Measurements from ENCODE around the gene SLC30A1.
"Not testable (repeated sequence)": the region's sequence is repeated elsewhere in the genome, so short reads cannot be mapped to it uniquely, and the experiment has no call there.

The SLC30A1 gene, protein sequence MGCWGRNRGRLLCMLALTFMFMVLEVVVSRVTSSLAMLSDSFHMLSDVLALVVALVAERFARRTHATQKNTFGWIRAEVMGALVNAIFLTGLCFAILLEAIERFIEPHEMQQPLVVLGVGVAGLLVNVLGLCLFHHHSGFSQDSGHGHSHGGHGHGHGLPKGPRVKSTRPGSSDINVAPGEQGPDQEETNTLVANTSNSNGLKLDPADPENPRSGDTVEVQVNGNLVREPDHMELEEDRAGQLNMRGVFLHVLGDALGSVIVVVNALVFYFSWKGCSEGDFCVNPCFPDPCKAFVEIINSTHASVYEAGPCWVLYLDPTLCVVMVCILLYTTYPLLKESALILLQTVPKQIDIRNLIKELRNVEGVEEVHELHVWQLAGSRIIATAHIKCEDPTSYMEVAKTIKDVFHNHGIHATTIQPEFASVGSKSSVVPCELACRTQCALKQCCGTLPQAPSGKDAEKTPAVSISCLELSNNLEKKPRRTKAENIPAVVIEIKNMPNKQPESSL

DNA sequence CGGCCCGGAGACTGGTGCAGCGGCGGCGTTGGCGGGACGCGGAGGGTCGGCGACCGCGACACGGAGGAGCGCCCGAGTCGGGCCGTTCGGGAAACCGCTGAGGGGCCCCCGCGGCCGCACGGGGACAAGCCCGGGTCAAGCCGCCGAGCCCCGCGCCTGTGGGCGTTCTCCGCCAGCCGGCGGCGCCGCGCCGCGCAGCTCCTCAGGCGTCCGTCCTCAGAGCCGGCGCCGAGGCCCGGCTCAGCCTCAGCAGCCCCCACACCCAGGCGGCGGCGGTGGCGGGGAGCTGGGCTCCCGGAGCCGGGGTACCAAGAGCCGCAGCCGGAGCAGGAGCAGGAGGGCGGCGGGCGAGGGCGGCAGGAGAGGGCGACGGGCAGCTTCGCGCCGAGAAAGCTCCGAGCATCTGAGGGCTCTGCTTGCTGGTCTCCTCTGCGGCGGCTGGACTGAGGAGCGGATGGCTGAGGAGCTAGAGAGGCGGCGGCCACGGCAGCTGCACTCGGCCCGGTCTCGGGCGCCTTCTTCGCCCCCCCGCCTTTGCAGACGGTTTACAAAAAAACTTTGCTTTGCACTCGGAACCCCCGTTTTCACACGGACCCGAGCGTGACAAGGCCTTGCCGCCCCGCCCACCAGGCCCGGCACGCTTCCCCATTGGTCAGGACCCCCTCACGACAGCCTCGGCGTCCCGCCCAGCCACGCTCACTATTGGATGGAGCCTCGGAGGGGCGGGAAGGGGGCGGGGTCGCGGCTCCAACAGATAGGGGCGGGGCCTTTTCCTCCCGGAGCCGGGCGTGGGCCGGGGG is at the start of gene SLC30A1:
TSS of gene SLC30A1 (minus strand) at position 522 of the 800 bp plus-strand sequence. CDS start 549 bp downstream, outside the sequence.
- DNase-seq = peak; percentile 99

DNA sequence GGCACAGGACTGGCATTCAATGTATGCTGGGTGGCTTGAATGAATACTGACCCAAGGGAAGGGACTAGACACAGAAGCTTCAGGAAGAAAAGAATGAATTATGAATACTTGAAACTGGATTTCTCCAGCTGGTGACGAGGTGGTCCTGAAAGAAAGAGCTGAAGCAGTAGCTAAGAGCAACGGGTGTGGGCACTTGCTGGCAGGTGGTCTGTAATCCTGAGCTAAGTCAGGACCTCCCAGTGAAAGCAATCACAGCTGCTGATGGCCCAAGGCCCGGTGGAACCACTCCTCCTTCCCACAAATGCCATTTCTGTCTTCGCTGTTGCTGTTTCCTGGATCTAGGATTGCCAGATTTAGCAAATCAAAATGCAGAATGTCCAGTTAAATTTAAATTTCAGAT is 49.5 kb upstream of the SLC30A1 start:
- DNase-seq = no peak

DNA sequence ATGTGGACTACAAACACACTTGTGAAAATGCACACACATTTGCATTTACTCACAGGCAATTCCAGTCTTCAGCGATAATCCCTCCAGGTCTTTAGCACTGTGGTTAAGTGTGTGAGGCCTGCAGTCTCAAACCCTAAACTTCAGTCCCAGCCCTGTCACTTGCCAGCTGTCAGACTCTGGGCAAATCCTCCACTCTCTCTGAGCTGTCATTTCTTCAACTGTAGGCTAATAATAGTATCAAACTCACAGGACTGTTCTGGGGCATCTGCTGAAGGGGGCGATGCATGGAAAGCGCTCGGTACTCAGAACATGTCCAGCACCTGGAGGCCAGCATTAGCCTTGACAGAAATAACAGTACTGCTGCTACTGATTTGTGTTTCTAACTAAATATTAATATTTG is 48.3 kb upstream of the SLC30A1 start:
- no peak for DNase-seq

DNA sequence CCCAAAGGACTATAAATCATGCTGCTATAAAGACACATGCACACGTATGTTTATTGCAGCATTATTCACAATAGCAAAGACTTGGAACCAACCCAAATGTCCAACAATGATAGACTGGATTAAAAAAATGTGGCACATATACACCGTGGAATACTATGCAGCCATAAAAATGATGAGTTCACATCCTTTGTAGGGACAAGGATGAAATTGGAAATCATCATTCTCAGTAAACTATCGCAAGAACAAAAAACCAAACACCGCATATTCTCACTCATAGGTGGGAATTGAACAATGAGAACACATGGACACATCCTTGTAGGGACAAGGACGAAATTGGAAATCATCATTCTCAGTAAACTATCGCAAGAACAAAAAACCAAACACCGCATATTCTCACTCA is 46.9 kb upstream of the SLC30A1 start:
- DNase-seq = not testable (repeated sequence)

DNA sequence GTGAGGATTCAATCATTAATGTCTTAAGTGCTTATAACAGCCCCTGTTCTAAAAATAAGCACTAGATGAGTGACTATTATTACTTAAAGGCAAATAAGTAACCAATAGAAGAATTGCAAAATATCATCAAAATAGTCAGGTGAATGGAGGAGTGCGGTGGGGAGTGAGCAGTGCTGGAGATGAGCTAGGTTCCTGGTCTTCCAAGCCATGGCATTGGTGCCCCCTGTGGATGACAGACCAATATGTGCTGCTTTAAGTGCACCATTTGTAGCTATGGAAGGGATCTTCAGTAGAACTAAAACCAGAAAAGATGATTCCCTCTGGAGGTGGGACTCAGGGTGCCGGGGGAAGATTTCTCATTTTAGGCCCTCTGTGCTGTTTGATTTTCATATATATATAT is 46.1 kb upstream of the SLC30A1 start:
- no peak for DNase-seq

DNA sequence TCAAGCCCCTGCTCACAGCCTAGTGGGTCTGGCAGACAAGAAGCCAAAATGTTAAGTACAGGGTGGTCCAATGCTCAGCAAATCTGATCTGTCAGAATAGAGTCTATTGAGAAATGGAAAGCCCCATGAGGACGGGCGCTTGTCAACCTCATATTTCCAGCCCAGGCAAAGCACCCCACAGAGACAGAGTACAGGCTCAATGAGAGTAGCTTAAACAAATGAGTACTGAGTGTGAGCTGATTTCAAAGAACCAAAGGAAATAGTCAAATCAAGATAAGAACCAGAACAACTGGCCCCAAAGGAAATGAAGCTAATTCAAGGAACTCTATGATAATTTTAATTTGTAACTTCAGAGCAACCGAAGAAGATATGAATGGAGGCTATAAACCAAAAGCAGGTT is 44.6 kb upstream of the SLC30A1 start:
- no peak for DNase-seq

DNA sequence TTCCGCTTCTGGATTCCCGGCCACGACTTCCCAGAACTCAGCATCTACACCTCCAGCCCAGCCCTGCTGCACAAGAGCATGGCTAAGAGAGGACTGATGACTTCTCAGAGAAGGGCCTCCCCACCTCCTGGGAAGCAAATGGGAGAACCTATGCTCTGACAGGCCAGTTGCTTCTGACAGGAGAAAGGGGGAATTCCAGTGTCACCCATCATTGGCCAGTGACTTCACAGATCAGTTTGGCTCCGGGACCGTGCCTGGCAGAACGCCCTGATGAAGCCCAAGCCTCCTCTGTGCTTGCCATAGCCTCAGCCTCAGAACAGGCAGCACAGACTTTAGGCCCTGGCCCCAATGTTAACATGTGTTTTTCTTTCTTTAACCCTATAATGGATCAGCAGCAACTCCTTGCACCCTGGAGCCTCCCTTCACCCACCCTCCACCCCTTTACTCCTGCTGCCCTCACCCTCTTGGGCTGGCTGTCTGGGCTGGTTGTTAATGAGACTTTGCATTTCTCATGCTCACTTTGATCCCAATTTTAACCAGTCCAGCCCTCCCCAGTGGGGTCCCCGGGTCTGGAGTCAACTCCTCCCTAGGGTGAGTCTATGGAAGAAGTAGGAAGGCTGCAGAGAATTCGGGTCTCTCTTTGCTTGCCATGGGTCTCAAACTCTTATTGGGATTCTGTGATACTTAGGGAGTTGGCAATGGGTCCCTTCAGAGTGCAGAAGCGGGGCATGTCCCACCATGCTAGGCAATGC is 42.7 kb upstream of the SLC30A1 start:
- DNase-seq = no peak

DNA sequence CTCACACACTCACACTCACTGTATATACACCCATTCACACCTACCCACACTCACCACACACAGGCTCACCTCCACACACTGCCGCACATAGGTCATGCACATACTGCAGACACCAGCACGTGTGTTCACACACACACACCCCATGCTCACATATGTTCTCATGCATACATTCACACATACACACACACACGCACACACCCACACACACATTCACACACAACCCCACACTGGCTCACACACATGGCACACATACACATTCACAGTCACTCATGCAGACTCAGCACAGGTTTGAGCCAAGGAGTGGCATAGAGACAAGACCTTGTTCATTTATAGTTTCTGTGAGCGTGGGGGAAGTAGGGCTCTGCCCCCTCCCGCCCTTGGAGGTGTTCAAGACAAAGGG is 41.1 kb upstream of the SLC30A1 start:
- no peak for DNase-seq

DNA sequence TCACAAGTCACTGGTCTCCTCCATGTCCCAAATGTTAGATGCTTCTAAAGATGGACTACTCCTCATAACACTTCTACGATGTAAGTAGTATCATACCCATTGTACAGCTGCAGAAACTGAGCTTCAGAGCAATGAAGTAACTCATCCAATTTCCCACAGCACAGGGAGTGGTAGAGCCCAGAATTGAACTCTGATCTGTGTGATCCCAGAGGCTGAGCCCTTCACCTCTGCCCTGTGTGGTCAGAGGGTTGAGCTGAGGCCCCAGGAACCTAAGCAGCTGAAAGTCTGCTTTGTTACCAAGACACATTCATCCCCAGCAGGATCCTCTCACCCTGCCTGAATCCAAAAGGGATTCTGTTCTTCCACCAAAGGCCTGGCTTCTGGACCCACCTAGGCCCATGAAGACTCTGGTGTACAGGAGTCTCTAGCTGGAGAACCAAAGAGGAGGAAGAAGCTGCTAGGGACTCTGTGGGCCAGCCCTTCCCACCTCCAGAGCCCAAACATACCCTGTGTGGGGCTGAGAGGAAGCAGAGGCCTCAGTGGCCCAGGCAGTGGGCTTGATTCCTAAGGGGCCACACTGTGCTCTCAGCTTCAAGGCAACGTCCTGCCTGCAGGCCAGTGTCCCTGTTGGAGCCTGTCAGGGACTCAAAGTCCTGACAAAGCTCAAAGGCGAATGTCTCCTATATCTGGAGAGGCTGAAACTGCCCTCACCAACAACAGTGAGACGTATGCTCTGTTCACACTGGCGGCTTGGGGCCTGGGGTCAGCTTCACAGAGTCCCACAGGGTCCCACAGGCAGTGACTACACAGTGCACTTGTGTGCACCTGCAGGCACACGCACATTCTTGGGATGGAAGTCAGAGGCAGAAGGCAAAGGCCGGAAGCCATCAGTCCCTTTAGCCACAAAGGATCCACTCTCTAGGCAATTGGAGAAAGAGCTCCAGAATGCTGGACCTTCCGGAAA is 40.4 kb upstream of the SLC30A1 start:
- DNase-seq = no peak

DNA sequence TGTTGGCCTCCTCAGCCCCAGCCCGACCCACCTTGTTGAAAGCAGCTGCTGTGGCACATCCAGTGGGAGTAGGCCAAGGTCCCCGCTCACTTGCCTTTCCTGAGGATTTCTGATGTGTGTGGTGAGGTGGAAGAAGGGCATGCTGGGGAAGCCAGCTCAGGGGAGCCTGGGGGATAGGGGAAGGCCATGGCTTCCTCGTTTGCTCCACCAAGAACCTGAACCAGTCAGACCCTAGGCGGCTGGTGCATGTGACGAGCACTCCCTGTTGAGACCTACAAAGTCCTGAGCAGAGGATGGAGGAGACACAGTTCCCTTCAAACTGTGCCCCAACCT is 38.0 kb upstream of the SLC30A1 start:
- DNase-seq = no peak

DNA sequence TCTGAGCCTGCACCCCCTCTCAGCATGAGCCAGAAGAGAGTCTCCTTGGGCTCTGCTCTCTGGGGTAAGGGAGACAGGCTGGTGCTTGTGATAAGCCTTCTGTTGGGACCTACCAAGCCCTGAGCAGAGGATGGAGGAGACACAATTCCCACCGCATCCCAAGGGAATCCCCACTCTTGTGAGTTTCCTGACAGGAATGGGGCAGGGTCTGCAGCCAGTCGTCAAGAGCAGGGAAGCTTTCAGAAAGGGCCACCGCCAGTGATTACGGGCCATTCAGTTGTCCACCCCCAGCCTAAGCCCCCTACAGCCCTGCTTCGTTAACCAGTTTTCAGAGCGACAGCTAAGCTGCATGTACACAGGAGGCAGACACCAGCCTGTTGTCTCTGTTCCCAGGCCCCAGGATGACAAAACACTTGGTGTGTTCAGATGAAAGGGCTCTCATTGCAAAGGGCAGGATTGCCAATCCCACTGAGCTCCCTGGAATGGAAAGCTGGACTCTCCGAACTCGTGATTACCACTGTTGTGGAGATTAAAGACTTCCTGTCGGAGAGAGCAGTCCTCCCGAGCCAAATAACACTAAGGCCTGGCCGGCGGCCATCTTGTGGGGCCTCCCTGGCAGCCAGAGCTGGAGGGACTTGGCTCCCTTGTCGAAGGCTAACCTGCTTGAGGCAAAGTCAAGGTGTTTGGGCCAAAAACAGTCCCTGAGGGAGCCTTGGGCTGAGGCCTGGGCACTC is 37.4 kb upstream of the SLC30A1 start:
- DNase-seq = no peak

DNA sequence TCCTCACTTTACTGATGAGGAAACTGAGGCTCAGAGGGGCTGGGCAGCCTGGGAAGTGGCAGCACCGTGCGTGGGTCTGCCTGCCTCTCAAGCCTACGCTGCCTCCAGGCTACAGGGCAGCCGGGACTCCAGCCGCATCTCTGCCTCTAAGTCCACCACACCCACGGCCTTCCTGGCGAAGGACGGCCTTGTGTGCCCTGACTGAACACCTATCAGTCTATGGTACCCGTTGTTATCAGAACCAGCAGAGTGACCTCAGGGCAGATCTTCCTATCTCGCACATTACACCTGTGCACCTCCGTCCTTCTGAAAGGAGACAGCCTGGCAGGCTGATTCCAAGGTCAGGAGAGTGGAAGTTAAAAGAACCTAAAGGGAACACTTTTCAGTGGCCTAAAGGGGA is 35.7 kb upstream of the SLC30A1 start:
- DNase-seq = no peak

DNA sequence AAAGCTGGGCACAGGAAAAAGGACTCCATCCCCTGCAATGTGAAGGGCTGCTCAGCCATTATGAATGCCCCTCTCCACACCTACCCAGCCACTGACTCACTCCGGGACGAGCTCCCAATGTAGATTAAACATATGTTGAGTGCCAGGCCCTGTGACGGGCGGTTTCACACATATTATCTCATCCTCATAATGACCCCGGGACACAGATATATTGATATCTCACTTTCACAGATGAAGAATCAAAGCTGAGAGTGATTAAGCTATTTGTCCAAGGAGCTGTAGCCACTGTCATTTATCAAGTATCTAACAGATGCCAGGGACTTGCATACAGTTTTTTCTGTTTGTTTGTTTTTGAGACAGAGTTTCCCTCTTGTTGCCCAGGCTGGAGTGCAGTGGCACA is 35.0 kb upstream of the SLC30A1 start:
- no peak for DNase-seq

DNA sequence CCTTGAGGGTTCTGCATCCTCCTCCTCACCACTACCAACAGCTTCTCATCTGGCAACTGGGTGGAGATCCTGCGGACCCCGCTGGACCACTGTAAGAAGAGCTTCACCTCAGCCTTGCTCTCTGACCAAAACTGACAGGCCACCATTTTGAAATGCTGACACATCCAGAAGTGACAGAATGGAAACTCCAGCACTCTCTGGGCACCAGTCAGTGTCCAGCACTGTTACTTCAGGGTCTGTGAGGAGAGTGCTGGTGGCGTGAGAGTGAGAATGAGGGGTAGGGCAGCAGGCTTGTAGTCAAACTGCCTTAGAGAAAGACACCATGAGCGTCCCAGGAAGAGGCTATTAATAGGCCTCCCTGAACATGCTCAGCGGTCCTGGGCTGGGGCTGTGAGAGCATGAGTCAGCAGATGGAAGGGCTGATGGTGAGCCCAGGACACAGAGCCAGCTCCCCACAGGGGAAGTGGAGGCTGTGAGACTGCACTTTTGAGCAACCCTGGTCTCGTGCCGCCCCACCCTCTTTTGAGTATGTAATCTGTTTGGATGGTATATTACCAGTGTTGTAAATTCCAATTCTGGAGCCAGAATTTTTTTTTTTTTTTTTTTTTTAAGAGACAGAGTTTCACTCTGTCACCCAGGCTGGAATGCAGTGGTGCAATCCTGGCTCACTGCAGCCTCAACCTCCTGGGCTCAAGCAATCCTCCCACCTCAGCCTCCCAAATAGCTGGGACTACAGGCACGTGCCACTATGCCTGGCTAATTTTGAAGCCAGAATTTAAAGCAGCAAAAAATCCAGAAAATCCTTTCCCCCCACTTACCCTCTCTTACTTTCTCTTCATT is 34.4 kb upstream of the SLC30A1 start:
- no peak for DNase-seq

DNA sequence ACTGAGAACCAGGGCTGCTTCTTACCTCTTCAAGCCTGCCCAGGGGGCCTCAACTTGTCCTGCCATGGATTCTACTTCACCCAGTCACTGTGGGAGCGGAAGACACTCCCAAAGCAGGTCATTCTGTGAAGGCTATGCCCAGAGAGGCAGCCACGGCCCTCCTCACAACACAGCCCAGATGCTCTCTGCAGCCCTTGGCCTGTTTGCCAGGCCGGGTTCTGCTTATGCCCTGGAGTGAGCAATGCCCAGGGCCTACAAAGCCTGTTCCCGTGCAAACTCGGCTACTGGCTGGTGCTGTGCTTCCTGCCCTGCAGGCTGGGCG is 33.8 kb upstream of the SLC30A1 start:
- DNase-seq = no peak

DNA sequence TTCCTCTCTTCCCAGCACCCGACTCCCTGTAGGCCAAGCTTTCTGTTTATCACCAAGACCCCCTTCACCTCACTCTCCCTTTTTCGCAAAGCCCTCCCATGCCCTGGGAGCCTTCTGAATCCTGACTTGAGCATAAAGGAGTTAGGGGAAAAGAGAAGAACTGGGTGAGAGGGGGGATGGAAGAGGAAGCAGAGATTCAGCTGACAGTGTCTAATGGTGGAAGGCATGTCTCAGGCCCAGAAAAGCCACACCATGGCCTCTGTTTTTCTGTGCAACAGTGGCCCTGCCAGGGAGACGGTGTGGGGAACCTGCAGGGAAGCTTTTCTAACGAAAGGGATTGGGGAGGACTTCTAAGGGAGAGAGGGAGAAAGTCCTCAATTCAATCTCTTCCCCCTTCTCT is 32.9 kb upstream of the SLC30A1 start:
- DNase-seq = no peak

DNA sequence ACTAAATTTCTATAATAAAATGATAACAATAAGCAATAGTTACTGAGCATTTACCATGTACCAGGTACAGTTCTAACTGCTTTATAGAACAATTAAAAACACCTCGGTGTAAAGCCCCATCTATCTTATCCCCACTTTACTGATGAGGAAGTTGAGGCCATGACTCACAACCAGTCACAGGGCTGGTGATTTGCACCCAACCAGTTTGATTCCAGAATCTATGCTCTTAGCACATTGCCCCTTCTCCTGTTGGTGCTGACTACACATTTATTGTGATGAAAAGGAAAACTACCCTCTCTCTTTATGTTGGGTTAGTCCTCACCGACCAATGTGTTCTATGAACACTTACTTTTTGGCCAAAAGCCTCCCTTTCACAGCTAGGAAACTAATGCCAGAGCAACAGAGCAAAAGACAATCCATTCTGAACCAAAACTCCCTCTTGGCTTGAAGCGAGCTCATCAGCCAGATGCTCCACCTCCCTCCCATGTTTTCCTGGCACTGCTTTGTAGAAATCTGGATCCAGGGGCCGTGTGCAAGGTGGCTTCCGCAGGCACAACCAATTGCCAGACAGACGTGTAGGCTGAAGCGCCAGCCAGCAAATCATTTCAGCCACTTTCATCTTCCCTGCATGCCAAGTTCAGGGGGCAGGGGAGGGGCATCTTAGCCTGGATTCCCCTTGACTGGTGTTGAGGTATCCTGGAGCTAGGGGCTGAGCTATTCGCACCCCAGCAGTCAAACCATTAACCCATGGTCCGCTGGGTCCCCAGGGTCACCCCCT is 32.0 kb upstream of the SLC30A1 start:
- DNase-seq = no peak

DNA sequence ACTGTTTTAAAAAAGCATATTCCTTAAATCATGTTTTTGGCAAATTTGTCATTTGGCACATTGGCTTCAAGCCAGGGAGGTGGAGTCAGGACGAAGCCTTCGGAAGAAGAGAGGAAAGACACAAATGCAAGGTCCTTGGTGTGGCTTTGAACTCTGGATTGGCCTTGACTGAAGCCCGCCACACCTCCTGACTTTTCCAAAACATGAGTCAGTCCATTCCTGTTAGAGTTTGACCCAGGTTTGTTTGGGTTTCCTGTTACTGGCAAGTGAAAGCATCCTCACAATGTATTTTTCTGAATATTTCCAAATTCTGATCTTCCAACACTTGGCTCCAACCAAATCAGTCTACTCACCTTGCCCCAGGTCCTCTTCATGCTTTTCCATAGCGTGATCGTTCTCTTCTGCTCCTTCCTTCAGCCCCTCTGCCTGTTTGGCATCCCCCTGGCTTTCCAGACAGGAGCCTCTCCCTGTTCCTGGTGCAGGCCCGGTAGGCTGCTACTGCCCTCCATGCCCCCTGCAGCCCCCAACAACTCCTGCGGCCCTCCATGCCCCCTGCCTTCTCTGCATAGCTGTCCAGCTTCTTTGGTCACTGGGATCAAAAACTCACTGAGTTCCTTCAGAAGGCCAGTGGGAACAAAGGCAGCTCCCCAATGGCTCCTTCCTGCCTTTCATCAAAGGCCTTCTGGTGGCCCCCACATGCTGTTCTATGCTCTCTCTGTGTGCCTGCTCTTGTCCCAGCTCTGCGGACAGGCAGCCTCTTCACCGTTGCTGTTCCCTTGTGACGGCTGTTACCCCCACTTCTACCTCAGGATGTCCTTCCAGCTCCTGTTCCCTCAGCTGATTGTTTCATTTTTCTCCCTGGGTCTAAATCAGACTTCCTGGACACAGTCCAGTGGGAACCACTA is 30.4 kb upstream of the SLC30A1 start:
- DNase-seq = no peak

All from activated T-cell treated with anti-CD3 and anti-CD28 coated beads, Interleukin-2, amount 50 U/mL, for 1 hour (primary cell).